HepG2 (cell line): Measurements from ENCODE around the gene DLL4. TPM values are rescaled to one million over a fixed set of nuclear protein-coding genes. Genes with fewer than 3 reads are reported as not detected.

Experiments used
- CSRNP1 ChIP-seq: sonication (generic); formaldehyde crosslinking; IDR thresholded peaks from 2 replicates; pipeline ENCODE4 v1.8.1; 2023; ENCODE audit warnings: mild to moderate bottlenecking, missing genetic modification reagents
- GATAD1 ChIP-seq: IDR thresholded peaks from 2 replicates; pipeline ENCODE4 v1.6.1; 2016; ENCODE audit warnings: missing genetic modification reagents, missing compliant biosample characterization
- HBP1 ChIP-seq: IDR thresholded peaks from 2 replicates; pipeline ENCODE4 v1.6.1; 2016; ENCODE audit warnings: low read depth, control low read depth
- HMGXB3 ChIP-seq: sonication (generic); formaldehyde crosslinking; IDR thresholded peaks from 2 replicates; pipeline ENCODE4 v1.4.0; 2020; ENCODE audit warnings: missing genetic modification reagents, borderline replicate concordance
- IRF2 ChIP-seq: IDR thresholded peaks from 2 replicates; pipeline ENCODE4 v1.6.1; 2018; ENCODE audit warnings: missing genetic modification reagents, missing compliant biosample characterization
- JUN ChIP-seq: sonication (generic); formaldehyde crosslinking; IDR thresholded peaks from 2 replicates; pipeline ENCODE4 v1.4.0; 2020; ENCODE audit warnings: mild to moderate bottlenecking, missing genetic modification reagents
- NCOA1 ChIP-seq: sonication (generic); formaldehyde crosslinking; IDR thresholded peaks from 2 replicates; pipeline ENCODE4 v1.9.0; 2021; ENCODE audit warnings: missing genetic modification reagents
- NCOR1 ChIP-seq: fragments of 200-600 bp; sonication (generic); IDR thresholded peaks from 2 replicates; pipeline ENCODE4 v1.7.0; 2017; ENCODE audit warnings: antibody characterized with exemption, low read length, borderline replicate concordance
- POLR2A ChIP-seq, 2 experiments: IDR thresholded peaks; 2 replicates each; pipeline ENCODE4 v1.6.1; 2011; ENCODE audit warnings: low read depth in 2 of 2, low read length in 2 of 2, mild to moderate bottlenecking in 1 of 2, moderate library complexity in 1 of 2; ENCODE audit not compliant: insufficient read depth in 1 of 2
- RARG ChIP-seq: sonication (generic); formaldehyde crosslinking; IDR thresholded peaks from 2 replicates; pipeline ENCODE4 v1.4.0; 2020; ENCODE audit warnings: low read depth, mild to moderate bottlenecking, missing genetic modification reagents
- RBAK ChIP-seq: sonication (generic); formaldehyde crosslinking; IDR thresholded peaks from 2 replicates; pipeline ENCODE4 v1.5.1; 2020; ENCODE audit warnings: mild to moderate bottlenecking, missing genetic modification reagents
- SMARCC2 ChIP-seq: fragments of 450-650 bp; IDR thresholded peaks from 2 replicates; pipeline ENCODE4 v1.6.1; 2017; ENCODE audit warnings: antibody characterized with exemption, mild to moderate bottlenecking
- TCF12 ChIP-seq, 2 experiments: fragments of 450-650 bp in 1 of 2; sonication (generic) in 1 of 2; formaldehyde crosslinking in 1 of 2; IDR thresholded peaks; 2 replicates each; pipeline versions ENCODE4 v1.6.1 to v1.8.0; 2017 to 2022; ENCODE audit warnings: antibody characterized with exemption in 1 of 2, mild to moderate bottlenecking in 1 of 2, missing genetic modification reagents in 1 of 2, moderate library complexity in 1 of 2
- ZFP37 ChIP-seq: sonication (generic); formaldehyde crosslinking; IDR thresholded peaks from 2 replicates; pipeline ENCODE4 v1.4.0; 2020; ENCODE audit warnings: missing genetic modification reagents, borderline replicate concordance
- ZNF674 ChIP-seq: sonication (generic); formaldehyde crosslinking; IDR thresholded peaks from 2 replicates; pipeline ENCODE4 v1.5.0; 2020; ENCODE audit warnings: low read depth, mild to moderate bottlenecking, missing genetic modification reagents
- ZNF709 ChIP-seq: sonication (generic); formaldehyde crosslinking; IDR thresholded peaks from 2 replicates; pipeline ENCODE4 v1.5.0; 2020; ENCODE audit warnings: mild to moderate bottlenecking, missing genetic modification reagents
- ZNF792 ChIP-seq: IDR thresholded peaks from 2 replicates; pipeline ENCODE4 v1.6.1; 2016
- polyA plus RNA-seq, 8 experiments: library from polyadenylated mRNA; depleted of rRNA in 3 of 8; stranded (reverse) in 7 of 8; unstranded in 1 of 8; fragments of >200 nt; fragmentation: Illumina TruSeq in 4 of 8; extraction: Trizol in 4 of 8; gene quantifications; 2 replicates each; pipeline versions ENCODE4 v1.2.1 to v1.2.3, GENCODE V29; 2011 to 2016; ENCODE audit warnings: low read depth in 4 of 8, missing spikeins in 1 of 8, mixed read lengths in 1 of 8; ENCODE audit not compliant: insufficient read depth in 1 of 8
- total RNA-seq, 5 experiments: library from RNA; depleted of rRNA; stranded (reverse); fragments of >200 nt; fragmentation: Illumina TruSeq; extraction: Trizol; gene quantifications; 2 replicates each; pipeline ENCODE4 v1.2.3, GENCODE V29; 2016; ENCODE audit warnings: low read depth in 1 of 5
- TF ChIP-seq, protein P1 (sequence below): sonication (generic); formaldehyde crosslinking; IDR thresholded peaks from 2 replicates; pipeline ENCODE4 v1.5.1; 2020; ENCODE audit warnings: missing genetic modification reagents, mild to moderate bottlenecking, borderline replicate concordance
- TF ChIP-seq, protein P2 (sequence below): sonication (generic); formaldehyde crosslinking; IDR thresholded peaks from 2 replicates; pipeline ENCODE4 v1.5.0; 2020; ENCODE audit warnings: missing genetic modification reagents, mild to moderate bottlenecking, borderline replicate concordance

DLL4 gene
- total and polyA plus RNA-seq, 2 of the 13 experiments (the other 11 are each of a cell fraction or from before 2014, with no cell fraction given), result 0.20 to 0.25 TPM

DNA sequence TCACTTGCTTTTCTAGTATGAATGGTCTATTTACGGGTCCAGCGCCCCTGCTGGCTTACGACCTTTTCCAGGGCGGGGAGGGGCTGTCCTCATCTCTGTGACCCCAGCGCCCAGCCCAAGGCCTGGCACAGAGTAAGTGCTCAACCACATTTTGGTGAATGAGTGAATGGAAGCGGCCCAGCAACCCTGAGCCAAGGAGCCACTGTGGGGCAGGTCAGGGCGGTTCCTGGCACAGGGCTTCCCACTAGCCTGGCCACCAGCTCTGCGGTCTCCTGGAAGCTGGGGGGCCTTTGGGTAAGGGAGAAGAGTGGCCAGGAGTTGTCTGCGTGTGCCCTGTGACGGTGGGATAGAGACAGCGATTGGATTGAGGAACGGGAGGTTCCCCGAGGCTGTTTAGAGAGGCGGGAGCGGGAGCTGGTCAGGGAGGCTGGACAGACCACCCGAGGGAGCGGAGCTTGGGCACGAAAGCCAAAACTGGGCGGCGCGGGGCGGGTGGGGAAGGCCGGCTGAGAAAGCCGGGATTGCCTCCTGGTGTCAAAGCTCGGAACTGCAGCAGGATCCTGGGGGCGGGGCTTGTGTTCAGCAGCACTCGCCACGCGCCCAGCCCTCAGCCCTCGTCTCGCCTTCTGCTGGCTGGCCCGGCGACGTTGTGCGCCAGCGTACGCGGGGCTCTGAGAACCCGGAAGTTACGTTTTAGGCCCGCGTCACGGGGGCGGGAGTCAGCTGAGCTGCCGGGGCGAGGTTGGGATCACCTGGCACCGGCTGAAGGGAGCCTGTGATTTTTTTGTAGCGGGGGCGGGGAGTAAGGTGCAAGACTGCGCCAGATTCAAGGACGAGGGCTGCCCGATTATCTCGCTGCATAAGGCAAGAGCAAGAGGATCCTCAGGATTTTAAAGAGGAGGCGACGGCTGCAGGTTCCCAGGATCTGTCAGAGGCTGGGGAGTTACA, 35.1 kb upstream of the DLL4 start, which contains the start of gene VPS18 (continued):
- TF ChIP-seq, protein P1, sequence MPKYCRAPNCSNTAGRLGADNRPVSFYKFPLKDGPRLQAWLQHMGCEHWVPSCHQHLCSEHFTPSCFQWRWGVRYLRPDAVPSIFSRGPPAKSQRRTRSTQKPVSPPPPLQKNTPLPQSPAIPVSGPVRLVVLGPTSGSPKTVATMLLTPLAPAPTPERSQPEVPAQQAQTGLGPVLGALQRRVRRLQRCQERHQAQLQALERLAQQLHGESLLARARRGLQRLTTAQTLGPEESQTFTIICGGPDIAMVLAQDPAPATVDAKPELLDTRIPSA (CRISPR knock-in tag), result no peak
- TF ChIP-seq SMARCC2, result no peak
- TF ChIP-seq RARG, result no peak
- no peak for TF ChIP-seq HBP1
- TF ChIP-seq ZNF674, result 0 out of 2 replicates have a peak, but pooled peaks have one; percentile 28
- no peak for TF ChIP-seq RBAK
- TF ChIP-seq JUN (CRISPR knock-in tag), result no peak
- TF ChIP-seq POLR2A (IDR thresholded peaks at IDR 0.05; ENCODE audit: insufficient read depth in 1 of 2, low read depth in 2 of 2, low read length in 2 of 2), result peak; percentile 52 to 60; a peak in 2 of 4 replicates
- TF ChIP-seq NCOR1, result no peak; the same call in 1 of the 2 replicates
- no peak for TF ChIP-seq TCF12 (IDR thresholded peaks at IDR 0.05)
- TF ChIP-seq TCF12 (CRISPR knock-in tag; IDR thresholded peaks at IDR 0.05), result 0 out of 2 replicates have a peak, but pooled peaks have one; percentile 4
- peak; percentile 93 for TF ChIP-seq GATAD1 (CRISPR knock-in tag)
- TF ChIP-seq ZNF792, result peak; percentile 75; the same call in 1 of the 2 replicates
- no peak for TF ChIP-seq ZNF709 (CRISPR knock-in tag)
- TF ChIP-seq IRF2 (CRISPR knock-in tag), result peak; percentile 46; the same call in 1 of the 2 replicates
- no peak for TF ChIP-seq ZFP37 (CRISPR knock-in tag)
- TF ChIP-seq NCOA1 (CRISPR knock-in tag), result 0 out of 2 replicates have a peak, but pooled peaks have one; percentile 39
- TF ChIP-seq CSRNP1 (CRISPR knock-in tag), result peak; percentile 66; the same call in 1 of the 2 replicates
- TF ChIP-seq, protein P2, sequence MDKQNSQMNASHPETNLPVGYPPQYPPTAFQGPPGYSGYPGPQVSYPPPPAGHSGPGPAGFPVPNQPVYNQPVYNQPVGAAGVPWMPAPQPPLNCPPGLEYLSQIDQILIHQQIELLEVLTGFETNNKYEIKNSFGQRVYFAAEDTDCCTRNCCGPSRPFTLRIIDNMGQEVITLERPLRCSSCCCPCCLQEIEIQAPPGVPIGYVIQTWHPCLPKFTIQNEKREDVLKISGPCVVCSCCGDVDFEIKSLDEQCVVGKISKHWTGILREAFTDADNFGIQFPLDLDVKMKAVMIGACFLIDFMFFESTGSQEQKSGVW, result no peak
- TF ChIP-seq HMGXB3 (CRISPR knock-in tag), result no peak
